Ectodermal cell (in vitro differentiated cells): Measurements from ENCODE around the gene TTC39C.

ENCODE experiments used
- H3K27ac ChIP-seq: 2 replicates; pipeline ENCODE4 v1.7.0; 2013; ENCODE audit warnings: mild to moderate bottlenecking, low read depth, low read length; ENCODE audit not compliant: insufficient read depth, poor library complexity, severe bottlenecking
- H3K27me3 ChIP-seq: 2 replicates; pipeline ENCODE4 v1.7.0; 2013; ENCODE audit warnings: mild to moderate bottlenecking, low read length; ENCODE audit not compliant: insufficient read depth, control insufficient read depth, poor library complexity, severe bottlenecking
- H3K36me3 ChIP-seq: one replicate; pipeline ENCODE4 v1.7.0; 2013; ENCODE audit warnings: low read length; ENCODE audit not compliant: control insufficient read depth, insufficient read depth
- H3K4me1 ChIP-seq: one replicate; pipeline ENCODE4 v1.7.0; 2013; ENCODE audit warnings: low read length; ENCODE audit not compliant: control insufficient read depth, insufficient read depth
- H3K4me3 ChIP-seq: 2 replicates; pipeline ENCODE4 v1.7.0; 2013; ENCODE audit warnings: low read depth, low read length, control low read depth; ENCODE audit not compliant: insufficient read depth
- H3K9me3 ChIP-seq: 2 replicates; pipeline ENCODE4 v1.7.0; 2013; ENCODE audit warnings: mild to moderate bottlenecking, low read length, moderate library complexity; ENCODE audit not compliant: control insufficient read depth
- WGBS, 2 experiments: methylation state at CpG; one replicate each; pipeline ENCODE4 v1.1.7; 2013; ENCODE audit warnings: missing lambda C conversion rate in 2 of 2; 5-methylcytosine and 5-hydroxymethylcytosine counted together

Gene TTC39C

GRCh38 chr18:24083550-24083949 is 69.0 kb downstream of the TTC39C start:
- H3K4me3 ChIP-seq = no peak overlapping the region
- no peaks in the 10 kb centered on the region for H3K4me1 ChIP-seq
- WGBS, 2 experiments = 94 to 100% methylated on average over 3 of the region's 3 CpGs
- no peaks in the 10 kb centered on the region for H3K9me3 ChIP-seq
- H3K36me3 ChIP-seq = no peaks in the 10 kb centered on the region
- H3K27ac ChIP-seq = no peak overlapping the region
- H3K27me3 ChIP-seq = no peaks in the 10 kb centered on the region

GRCh38 chr18:24086082-24086481 is 71.5 kb downstream of the TTC39C start:
- no peaks in the 10 kb centered on the region for H3K27me3 ChIP-seq
- H3K27ac ChIP-seq = no peak overlapping the region
- H3K36me3 ChIP-seq = no peaks in the 10 kb centered on the region
- 76 to 77% methylated on average over 5 of the region's 5 CpGs for WGBS, 2 experiments
- no peak overlapping the region for H3K4me3 ChIP-seq
- H3K9me3 ChIP-seq = no peaks in the 10 kb centered on the region
- no peaks in the 10 kb centered on the region for H3K4me1 ChIP-seq

- no peaks in the 10 kb centered on the region for H3K27me3 ChIP-seq
- no peaks in the 10 kb centered on the region for H3K36me3 ChIP-seq
- 90 to 91% methylated on average over 4 of the region's 4 CpGs for WGBS, 2 experiments
- no peaks in the 10 kb centered on the region for H3K4me1 ChIP-seq
- no peak overlapping the region for H3K4me3 ChIP-seq
- no peak overlapping the region for H3K27ac ChIP-seq
- H3K9me3 ChIP-seq = no peaks in the 10 kb centered on the region
Measured at GRCh38 chr18:24089076-24089475, 74.5 kb downstream of the TTC39C start.

- no peaks in the 10 kb centered on the region for H3K4me1 ChIP-seq
- no peaks in the 10 kb centered on the region for H3K9me3 ChIP-seq
- no peaks in the 10 kb centered on the region for H3K36me3 ChIP-seq
- no peak overlapping the region for H3K4me3 ChIP-seq
- no peak overlapping the region for H3K27ac ChIP-seq
- no peaks in the 10 kb centered on the region for H3K27me3 ChIP-seq
- WGBS, 2 experiments = 80 to 100% methylated on average over 1 to 3 of the region's 4 CpGs
Measured at GRCh38 chr18:24089515-24090337, 75.2 kb downstream of the TTC39C start.

- Histone ChIP-seq H3K4me3 (no peak overlapping the region), H3K27me3 (no peaks in the 10 kb centered on the region), H3K36me3 (no peaks in the 10 kb centered on the region), H3K27ac (no peak overlapping the region), H3K4me1 (no peaks in the 10 kb centered on the region), H3K9me3 (no peaks in the 10 kb centered on the region)
- 94 to 95% methylated on average over 13 of the region's 13 CpGs for WGBS, 2 experiments
Measured at GRCh38 chr18:24090876-24091275, 76.3 kb downstream of the TTC39C start.

GRCh38 chr18:24094561-24094960 is 80.0 kb downstream of the TTC39C start:
- Histone ChIP-seq H3K4me1 (no peaks in the 10 kb centered on the region), H3K36me3 (no peaks in the 10 kb centered on the region), H3K27me3 (no peaks in the 10 kb centered on the region), H3K4me3 (no peak overlapping the region), H3K27ac (no peak overlapping the region), H3K9me3 (no peaks in the 10 kb centered on the region)

GRCh38 chr18:24095976-24096375 is 81.4 kb downstream of the TTC39C start:
- no peaks in the 10 kb centered on the region for H3K36me3 ChIP-seq
- 89 to 95% methylated on average over 1 of the region's 1 CpG for WGBS, 2 experiments

GRCh38 chr18:24103320-24104021 is 88.9 kb downstream of the TTC39C start:
- no peaks in the 10 kb centered on the region for H3K27me3 ChIP-seq
- no peaks in the 10 kb centered on the region for H3K4me1 ChIP-seq
- H3K27ac ChIP-seq = no peak overlapping the region
- 86 to 91% methylated on average over 6 of the region's 6 CpGs for WGBS, 2 experiments
- H3K4me3 ChIP-seq = no peak overlapping the region
- H3K36me3 ChIP-seq = no peaks in the 10 kb centered on the region
- no peaks in the 10 kb centered on the region for H3K9me3 ChIP-seq

More at GRCh38 chr18:24095976-24096375, 81.4 kb downstream of the TTC39C start:
- no peaks in the 10 kb centered on the region for H3K27me3 ChIP-seq
- H3K9me3 ChIP-seq = no peaks in the 10 kb centered on the region
- no peak overlapping the region for H3K4me3 ChIP-seq
- H3K27ac ChIP-seq = no peak overlapping the region
- H3K4me1 ChIP-seq = no peaks in the 10 kb centered on the region

GRCh38 chr18:24104486-24104885 is 89.9 kb downstream of the TTC39C start:
- H3K36me3 ChIP-seq = no peaks in the 10 kb centered on the region
- H3K27ac ChIP-seq = no peak overlapping the region
- H3K4me3 ChIP-seq = no peak overlapping the region
- H3K9me3 ChIP-seq = no peaks in the 10 kb centered on the region
- H3K27me3 ChIP-seq = no peaks in the 10 kb centered on the region
- H3K4me1 ChIP-seq = no peaks in the 10 kb centered on the region
- 82 to 85% methylated on average over 4 of the region's 4 CpGs for WGBS, 2 experiments

GRCh38 chr18:24108641-24109040 is 94.1 kb downstream of the TTC39C start:
- 80% methylated on average over 1 of the region's 1 CpG; no CpG with 5 or more reads in 1 of the 2 experiments for WGBS, 2 experiments
- Histone ChIP-seq H3K36me3 (no peaks in the 10 kb centered on the region), H3K4me1 (no peaks in the 10 kb centered on the region), H3K27ac (no peak overlapping the region), H3K9me3 (no peaks in the 10 kb centered on the region), H3K27me3 (no peaks in the 10 kb centered on the region), H3K4me3 (no peak overlapping the region)
